ENCODE results near the gene GRK5.
A peak's percentile ranks its signal among the peaks of the same experiment; 100 is the strongest.

GRK5 gene

GRCh38 chr10:119444866-119445265, 237.5 kb downstream of the GRK5 start:
- DNase-seq (ENCODE audit: low spot score), result no peak

- peak; percentile 75 for DNase-seq (ENCODE audit: low spot score)
Observed at GRCh38 chr10:119445311-119445934, 238.1 kb downstream of the GRK5 start.

- DNase-seq (ENCODE audit: low spot score), result no peak
Observed at GRCh38 chr10:119445935-119446317, 238.6 kb downstream of the GRK5 start.

- no peak for DNase-seq (ENCODE audit: low spot score)
Observed at GRCh38 chr10:119446441-119447277, 239.3 kb downstream of the GRK5 start.

- DNase-seq (ENCODE audit: low spot score), result no peak
Observed at GRCh38 chr10:119447421-119447820, 240.1 kb downstream of the GRK5 start.

GRCh38 chr10:119447823-119448546, 240.6 kb downstream of the GRK5 start:
- DNase-seq (ENCODE audit: low spot score), result no peak

- no peak for DNase-seq (ENCODE audit: low spot score)
Observed at GRCh38 chr10:119448628-119449584, 241.5 kb downstream of the GRK5 start.

GRCh38 chr10:119449760-119450461, 242.5 kb downstream of the GRK5 start:
- peak; percentile 93 for DNase-seq (ENCODE audit: low spot score)

GRCh38 chr10:119450606-119451299, 243.4 kb downstream of the GRK5 start:
- DNase-seq (ENCODE audit: low spot score), result peak; percentile 39

- DNase-seq (ENCODE audit: low spot score), result no peak
Observed at GRCh38 chr10:119451300-119451896, 244.0 kb downstream of the GRK5 start.

- no peak for DNase-seq (ENCODE audit: low spot score)
Observed at GRCh38 chr10:119452396-119452795, 245.0 kb downstream of the GRK5 start.

- DNase-seq (ENCODE audit: low spot score), result no peak
Observed at GRCh38 chr10:119453313-119453712, 245.9 kb downstream of the GRK5 start.

GRCh38 chr10:119454316-119454715, 246.9 kb downstream of the GRK5 start:
- DNase-seq (ENCODE audit: low spot score), result no peak

GRCh38 chr10:119454990-119455389, 247.6 kb downstream of the GRK5 start:
- DNase-seq (ENCODE audit: low spot score), result no peak

- no peak for DNase-seq (ENCODE audit: low spot score)
Observed at GRCh38 chr10:119455609-119456434, 248.5 kb downstream of the GRK5 start.

GRCh38 chr10:119456435-119456810, 249.1 kb downstream of the GRK5 start:
- DNase-seq (ENCODE audit: low spot score), result no peak

GRCh38 chr10:119457966-119458766, 250.8 kb downstream of the GRK5 start:
- DNase-seq (ENCODE audit: low spot score), result no peak

GRCh38 chr10:119459681-119460340, 252.4 kb downstream of the GRK5 start:
- no peak for DNase-seq (ENCODE audit: low spot score)
